Naive thymus-derived CD4-positive, alpha-beta T cell (primary cell): Measurements from ENCODE around the gene GIMAP1. TPM values are rescaled to one million over a fixed set of nuclear protein-coding genes. Genes with fewer than 3 reads are reported as not detected.

ENCODE experiments used
- ATAC-seq: fragments of 150-1000 bp; cut with Tn5 transposase; 2 replicates; pipeline ENCODE4 v1.10.0; 2021; ENCODE audit warnings: mild to moderate bottlenecking, moderate library complexity
- CTCF ChIA-PET: fragments of 350-600 bp; sonication (Branson Sonifier 250); formaldehyde crosslinking; loops from one replicate; lab custom pipeline; 2021; ENCODE audit warnings: antibody characterized with exemption; lab: Charles Lee
- POLR2A ChIA-PET: fragments of 350-600 bp; sonication (Branson Sonifier 250); formaldehyde crosslinking; loops from one replicate; lab custom pipeline; 2021; ENCODE audit warnings: antibody characterized with exemption, inconsistent platforms; lab: Charles Lee
- DNase-seq, 9 donors: peaks; one replicate each; pipeline versions ENCODE4 v3.0.0 to v3.0.0-alpha.2; 2020 to 2022; ENCODE audit warnings: mixed read lengths in 1 of 9
- H3K27ac ChIP-seq: one replicate; pipeline ENCODE4 v1.7.0; 2013; ENCODE audit warnings: mild to moderate bottlenecking, low read depth, low read length, moderate library complexity
- H3K27me3 ChIP-seq, 2 donors: one replicate each; pipeline ENCODE4 v1.7.0; 2013; ENCODE audit warnings: low read length in 2 of 2, mild to moderate bottlenecking in 2 of 2, moderate library complexity in 2 of 2; ENCODE audit not compliant: control insufficient read depth in 2 of 2, insufficient read depth in 2 of 2
- H3K36me3 ChIP-seq, 3 experiments: 1 replicate in 2 of 3; 2 replicates in 1 of 3; pipeline ENCODE4 v1.7.0; 2013; ENCODE audit warnings: low read length in 3 of 3, mild to moderate bottlenecking in 3 of 3, moderate library complexity in 1 of 3; ENCODE audit not compliant: insufficient read depth in 3 of 3, control insufficient read depth in 2 of 3
- H3K4me1 ChIP-seq, 2 donors: one replicate each; pipeline ENCODE4 v1.7.0; 2013; ENCODE audit warnings: low read length in 2 of 2, mild to moderate bottlenecking in 2 of 2, moderate library complexity in 1 of 2; ENCODE audit not compliant: control insufficient read depth in 2 of 2, insufficient read depth in 2 of 2
- H3K4me3 ChIP-seq: 2 replicates; pipeline ENCODE4 v1.7.0; 2013; ENCODE audit warnings: mild to moderate bottlenecking, low read length
- H3K9me3 ChIP-seq, 3 experiments: 1 replicate in 2 of 3; 2 replicates in 1 of 3; pipeline ENCODE4 v1.7.0; 2013; ENCODE audit warnings: low read length in 3 of 3; ENCODE audit not compliant: control insufficient read depth in 2 of 3
- H3K27ac Mint-ChIP-seq, 9 donors: one replicate each; pipeline ENCODE4 v1.8.0; 2020 to 2022; ENCODE audit warnings: mixed read lengths in 9 of 9, mild to moderate bottlenecking in 8 of 9, moderate library complexity in 5 of 9, inconsistent platforms in 2 of 9
- H3K27me3 Mint-ChIP-seq, 5 donors: one replicate each; pipeline ENCODE4 v1.8.0; 2021 to 2022; ENCODE audit warnings: mixed read lengths in 5 of 5, mild to moderate bottlenecking in 1 of 5
- H3K36me3 Mint-ChIP-seq, 5 donors: one replicate each; pipeline ENCODE4 v1.8.0; 2020 to 2022; ENCODE audit warnings: mixed read lengths in 5 of 5, mild to moderate bottlenecking in 3 of 5, inconsistent platforms in 1 of 5
- H3K4me1 Mint-ChIP-seq, 7 donors: one replicate each; pipeline ENCODE4 v1.8.0; 2020 to 2022; ENCODE audit warnings: mixed read lengths in 7 of 7, mild to moderate bottlenecking in 3 of 7, inconsistent platforms in 1 of 7
- H3K4me3 Mint-ChIP-seq, 10 donors: one replicate each; pipeline ENCODE4 v1.8.0; 2020 to 2022; ENCODE audit warnings: mild to moderate bottlenecking in 10 of 10, mixed read lengths in 10 of 10, moderate library complexity in 6 of 10, inconsistent platforms in 2 of 10
- H3K9me3 Mint-ChIP-seq, 11 donors: one replicate each; pipeline ENCODE4 v1.8.0; 2020 to 2022; ENCODE audit warnings: mixed read lengths in 11 of 11, mild to moderate bottlenecking in 4 of 11, inconsistent platforms in 1 of 11, moderate library complexity in 1 of 11
- intact Hi-C, 2 donors: fragments of 100-400 bp; cut with micrococcal nuclease; formaldehyde crosslinking; loops; one replicate each; pipeline ENCODE4 v1.15.1; 2023
- polyA plus RNA-seq, 2 donors: library from polyadenylated mRNA; unstranded; fragments of 300-500 nt; fragmentation: Illumina TruSeq; gene quantifications; one replicate each; pipeline ENCODE4 v1.2.3, GENCODE V29; 2021
- total RNA-seq, 6 experiments: library from RNA in 5 of 6; stranded (reverse) in 5 of 6; gene quantifications; 1 replicate in 5 of 6; 2 replicates in 1 of 6; pipeline ENCODE4 v1.2.3 and lab custom pipeline; 2021 to 2026

Gene GIMAP1
- total and polyA plus RNA-seq, 7 experiments from 2014 or later: 23.3 to 124 (median 75.4) TPM

DNA sequence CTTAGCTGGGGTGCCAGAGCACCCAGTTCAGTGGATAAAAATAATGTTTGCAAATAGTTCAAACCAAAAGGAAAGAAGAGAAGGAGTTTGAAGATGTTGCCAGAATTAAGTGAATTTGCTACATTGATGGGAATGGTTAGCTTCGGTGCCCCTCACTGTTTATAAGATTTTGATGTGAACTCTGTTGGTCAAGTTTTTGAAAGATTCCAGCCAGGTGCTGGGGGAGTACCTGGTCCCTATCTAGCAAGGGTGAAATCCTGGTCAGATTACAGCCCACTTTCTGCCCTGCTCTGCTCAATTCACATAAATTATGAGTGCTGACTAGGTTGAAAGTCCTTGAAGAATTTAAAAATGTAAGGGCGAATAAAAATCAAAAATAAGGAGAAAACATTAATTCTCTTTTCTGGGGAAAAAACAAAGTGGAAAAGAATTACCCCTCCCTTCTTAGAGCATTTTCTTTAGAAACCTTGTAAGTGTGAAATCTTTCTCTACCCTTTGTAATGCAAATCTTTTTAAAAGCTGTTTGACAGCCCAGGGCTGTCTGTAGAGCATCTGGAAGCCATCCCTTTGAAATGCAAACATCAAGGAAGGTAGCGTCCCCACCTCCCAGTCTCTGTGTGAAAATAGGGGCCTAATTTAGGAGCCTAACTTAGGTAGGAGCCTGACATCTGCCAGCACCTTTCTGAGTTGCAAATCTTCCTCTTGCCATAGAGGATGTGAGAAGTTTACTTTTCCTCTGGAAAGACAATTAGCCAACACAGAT lies 19.4 kb downstream of the GIMAP1 start:
- H3K4me1 Mint-ChIP-seq: peaks cover 55 to 69% (median 60%) of the 10 kb centered on the region in 7 donors
- H3K4me3 Mint-ChIP-seq: peak overlapping the region; percentile 90 to 100 (median 98)
- ATAC-seq (no peak), DNase-seq (peak in 1 of 9 donors; percentile 32)
- peak overlapping the region; percentile 87 to 99 (median 96) for H3K27ac Mint-ChIP-seq
- H3K9me3 ChIP-seq: no peaks in the 10 kb centered on the region
- peaks cover 19 to 40% (median 29%) of the 10 kb centered on the region in 5 donors for H3K36me3 Mint-ChIP-seq
- ChIA-PET POLR2A (interaction anchor here (0.6 to 16.2 kb wide), 12 partner anchors 10 to 355 kb away, joined by 3 to 467 read pairs (median 40); partner anchors contain the start of genes GIMAP1, GIMAP2, GIMAP4 and GIMAP6), CTCF (interaction anchor here (5.2 kb wide), 1 partner anchor 18 kb away, joined by 37 read pairs; the partner anchor contains the start of gene GIMAP1)
- peaks cover 0 to 4% (median 0%) of the 10 kb centered on the region in 11 donors for H3K9me3 Mint-ChIP-seq
- no peaks in the 10 kb centered on the region for H3K27me3 Mint-ChIP-seq
- peak overlapping the region; percentile 82 for H3K27ac ChIP-seq
- H3K4me1 ChIP-seq: peaks cover 49 to 56% of the 10 kb centered on the region in 2 donors
- peak overlapping the region; percentile 84 for H3K4me3 ChIP-seq
- H3K36me3 ChIP-seq: peaks cover under 1 to 25% (median 10%) of the 10 kb centered on the region in 3 experiments
- intact Hi-C loops: loop anchor here (2.0 to 5.0 kb wide), 5 partner anchors 19 to 378 kb away; partner anchors contain the start of gene GIMAP6 (in 2 of the 2)
- H3K27me3 ChIP-seq: no peaks in the 10 kb centered on the region

GRCh38 chr7:150736864-150737263 lies 20.5 kb downstream of the GIMAP1 start:
- ChIA-PET POLR2A (interaction anchor here (0.8 to 16.2 kb wide), 23 partner anchors 10 to 292 kb away, joined by 3 to 467 read pairs (median 15); partner anchors contain the start of genes GIMAP1, GIMAP2, GIMAP4 and GIMAP6), CTCF (interaction anchor here (0.7 to 5.2 kb wide), 4 partner anchors 19 to 286 kb away, joined by 3 to 37 read pairs (median 4); partner anchors contain the start of gene GIMAP1)
- H3K36me3 Mint-ChIP-seq: peaks cover 30 to 45% (median 40%) of the 10 kb centered on the region in 5 donors
- DNase-seq: no peak
- intact Hi-C loops: loop anchor here (1.0 to 5.0 kb wide), 12 partner anchors 9 to 380 kb away; partner anchors contain the start of genes GIMAP1 (in 2 of the 2), GIMAP6 (in 2 of the 2), GIMAP2 (in 1 of the 2) and GIMAP7 (in 1 of the 2)
- no peaks in the 10 kb centered on the region for H3K9me3 ChIP-seq
- peaks cover 49 to 56% of the 10 kb centered on the region in 2 donors for H3K4me1 ChIP-seq
- peak overlapping the region; percentile 84 for H3K4me3 ChIP-seq
- H3K36me3 ChIP-seq: peaks cover 11 to 36% (median 19%) of the 10 kb centered on the region in 3 experiments
- H3K27me3 Mint-ChIP-seq: no peaks in the 10 kb centered on the region
- H3K27me3 ChIP-seq: no peaks in the 10 kb centered on the region
- ATAC-seq: peak; percentile 13
- peaks cover 57 to 73% (median 65%) of the 10 kb centered on the region in 7 donors for H3K4me1 Mint-ChIP-seq
- H3K27ac Mint-ChIP-seq: peak overlapping the region; percentile 87 to 99 (median 96)
- H3K27ac ChIP-seq: peak overlapping the region; percentile 82
- H3K9me3 Mint-ChIP-seq: peaks cover 0 to 4% (median 0%) of the 10 kb centered on the region in 11 donors
- peak overlapping the region; percentile 90 to 100 (median 98) for H3K4me3 Mint-ChIP-seq

GRCh38 chr7:150737265-150738055 lies 21.0 kb downstream of the GIMAP1 start, which contains the start of gene GIMAP5:
TSS of gene GIMAP5 (plus strand) at chr7:150737418. CDS start at chr7:150740885, 3,467 bp downstream.
- Mint-ChIP-seq H3K9me3 (peaks cover 0 to 4% (median 0%) of the 10 kb centered on the region in 11 donors), H3K27ac (peak within 1 kb of the TSS; percentile 87 to 99 (median 96))

GRCh38 chr7:150738092-150738491 lies 21.7 kb downstream of the GIMAP1 start:
- ChIA-PET CTCF (interaction anchor here (0.9 to 5.2 kb wide), 7 partner anchors 15 to 290 kb away, joined by 3 to 37 read pairs (median 4); partner anchors contain the start of genes GIMAP1 and GIMAP2), POLR2A (interaction anchor here (0.7 to 16.2 kb wide), 35 partner anchors 9 to 293 kb away, joined by 3 to 467 read pairs (median 8); partner anchors contain the start of genes GIMAP1, GIMAP2, GIMAP4 and GIMAP6)
- peak overlapping the region; percentile 82 for H3K27ac ChIP-seq
- no peak for DNase-seq
- Mint-ChIP-seq H3K27me3 (no peaks in the 10 kb centered on the region), H3K27ac (peak overlapping the region; percentile 87 to 99 (median 96)), H3K4me1 (peaks cover 56 to 73% (median 65%) of the 10 kb centered on the region in 7 donors), H3K9me3 (peaks cover 0 to 4% (median 0%) of the 10 kb centered on the region in 11 donors), H3K36me3 (peaks cover 40 to 57% (median 52%) of the 10 kb centered on the region in 5 donors), H3K4me3 (peak overlapping the region; percentile 90 to 100 (median 98))
- H3K36me3 ChIP-seq: peaks cover 17 to 48% (median 26%) of the 10 kb centered on the region in 3 experiments
- intact Hi-C loops: loop anchor here (1.0 to 5.0 kb wide), 5 partner anchors 70 to 381 kb away; partner anchors contain the start of genes GIMAP6 (in 1 of the 2) and GIMAP8 (in 1 of the 2)
- H3K4me3 ChIP-seq: peak overlapping the region; percentile 84
- H3K9me3 ChIP-seq: no peaks in the 10 kb centered on the region
- peaks cover 49 to 56% of the 10 kb centered on the region in 2 donors for H3K4me1 ChIP-seq
- no peaks in the 10 kb centered on the region for H3K27me3 ChIP-seq
- no peak for ATAC-seq

More at GRCh38 chr7:150737265-150738055, 21.0 kb downstream of the GIMAP1 start, which contains the start of gene GIMAP5:
- Mint-ChIP-seq H3K4me1 (peaks cover 56 to 73% (median 65%) of the 10 kb centered on the region in 7 donors), H3K4me3 (peak within 1 kb of the TSS; percentile 90 to 100 (median 98)), H3K27me3 (no peaks in the 10 kb centered on the region), H3K36me3 (peaks cover 36 to 50% (median 46%) of the 10 kb centered on the region in 5 donors)
- POLR2A ChIA-PET: interaction anchor here (0.8 to 16.2 kb wide), 35 partner anchors 8 to 292 kb away, joined by 3 to 467 read pairs (median 7); partner anchors contain the start of genes GIMAP1, GIMAP2, GIMAP4 and GIMAP6
- DNase-seq (peak in 6 of 9 donors; percentile 47 to 57 (median 56)), ATAC-seq (peak; percentile 79)
- H3K27ac ChIP-seq: peak within 1 kb of the TSS; percentile 82
- intact Hi-C loops: loop anchor here (1.0 to 5.0 kb wide), 15 partner anchors 9 to 380 kb away; partner anchors contain the start of genes GIMAP1 (in 2 of the 2), GIMAP6 (in 2 of the 2), GIMAP2 (in 1 of the 2) and GIMAP7 (in 1 of the 2)
- peaks cover 15 to 42% (median 25%) of the 10 kb centered on the region in 3 experiments for H3K36me3 ChIP-seq
- CTCF ChIA-PET: interaction anchor here (0.6 to 5.2 kb wide), 9 partner anchors 18 to 289 kb away, joined by 3 to 37 read pairs (median 3); partner anchors contain the start of genes GIMAP1, GIMAP2 and GIMAP4
- peak within 1 kb of the TSS; percentile 84 for H3K4me3 ChIP-seq
- H3K27me3 ChIP-seq: no peaks in the 10 kb centered on the region
- peaks cover 49 to 56% of the 10 kb centered on the region in 2 donors for H3K4me1 ChIP-seq
- H3K9me3 ChIP-seq: no peaks in the 10 kb centered on the region

GRCh38 chr7:150738591-150739001 lies 22.2 kb downstream of the GIMAP1 start:
- Histone ChIP-seq H3K4me3 (peak overlapping the region; percentile 84), H3K9me3 (no peaks in the 10 kb centered on the region), H3K36me3 (peaks cover 22 to 54% (median 26%) of the 10 kb centered on the region in 3 experiments), H3K27ac (peak overlapping the region; percentile 82), H3K4me1 (peaks cover 47 to 56% of the 10 kb centered on the region in 2 donors), H3K27me3 (no peaks in the 10 kb centered on the region)
- intact Hi-C loops: loop anchor here (1.0 to 5.0 kb wide), 5 partner anchors 70 to 381 kb away; partner anchors contain the start of genes GIMAP6 (in 1 of the 2) and GIMAP8 (in 1 of the 2)
- ATAC-seq: no peak
- Mint-ChIP-seq H3K36me3 (peaks cover 45 to 62% (median 57%) of the 10 kb centered on the region in 5 donors), H3K9me3 (peaks cover 0 to 4% (median 0%) of the 10 kb centered on the region in 11 donors), H3K4me3 (peak overlapping the region; percentile 90 to 100 (median 98)), H3K27ac (peak overlapping the region; percentile 87 to 99 (median 96)), H3K4me1 (peaks cover 56 to 73% (median 65%) of the 10 kb centered on the region in 7 donors), H3K27me3 (no peaks in the 10 kb centered on the region)
- ChIA-PET POLR2A (interaction anchor here (0.6 to 16.2 kb wide), 37 partner anchors 9 to 293 kb away, joined by 3 to 467 read pairs (median 7); partner anchors contain the start of genes GIMAP1, GIMAP2, GIMAP4 and GIMAP6), CTCF (interaction anchor here (0.9 to 5.2 kb wide), 9 partner anchors 14 to 290 kb away, joined by 3 to 37 read pairs (median 3); partner anchors contain the start of genes GIMAP1 and GIMAP2)
- DNase-seq: no peak
